ENCODE results near the gene HSPA12B. TPM values are rescaled to one million over a fixed set of nuclear protein-coding genes. Genes with fewer than 3 reads are reported as not detected.

HSPA12B gene
- total and polyA plus RNA-seq, 3 experiments from 2014 or later = not detected

GRCh38 chr20:3740615-3741301 is 8.3 kb downstream of the HSPA12B start:
- no peaks in the 10 kb centered on the region for H3K36me3 ChIP-seq (ENCODE audit: insufficient read depth, low read length)
- H3K4me1 ChIP-seq (ENCODE audit: insufficient read depth, low read length) = peaks cover 5% of the 10 kb centered on the region
- H3K36me3 Mint-ChIP-seq = no peaks in the 10 kb centered on the region
- no peaks in the 10 kb centered on the region for H3K27me3 ChIP-seq (ENCODE audit: insufficient read depth, low read length, poor library complexity, severe bottlenecking)
- ChIA-PET POLR2A (no interaction called here), CTCF (interaction anchor here (1.2 to 1.3 kb wide), 3 partner anchors 12 to 27 kb away, joined by 3 to 4 read pairs (median 3); partner anchors contain the start of gene ADISSP)
- H3K27me3 Mint-ChIP-seq = peaks cover 0 to 23% of the 10 kb centered on the region in 2 donors
- H3K4me3 Mint-ChIP-seq = no peak overlapping the region
- H3K9me3 Mint-ChIP-seq = no peaks in the 10 kb centered on the region
- peak in 1 of 5 donors; percentile 37 for DNase-seq
- no peak overlapping the region for H3K4me3 ChIP-seq (ENCODE audit: low read length)
- H3K27ac ChIP-seq (ENCODE audit: low read depth, low read length) = no peak overlapping the region
- no peak overlapping the region for H3K27ac Mint-ChIP-seq
- H3K4me1 Mint-ChIP-seq = peaks cover 9 to 13% (median 12%) of the 10 kb centered on the region in 3 donors
- H3K9me3 ChIP-seq (ENCODE audit: low read length) = no peaks in the 10 kb centered on the region

GRCh38 chr20:3741836-3742458 is 9.5 kb downstream of the HSPA12B start:
- Histone ChIP-seq H3K4me3 (ENCODE audit: low read length) (no peak overlapping the region), H3K9me3 (ENCODE audit: low read length) (no peaks in the 10 kb centered on the region), H3K27ac (ENCODE audit: low read depth, low read length) (no peak overlapping the region), H3K36me3 (ENCODE audit: insufficient read depth, low read length) (no peaks in the 10 kb centered on the region), H3K4me1 (ENCODE audit: insufficient read depth, low read length) (peaks cover 5% of the 10 kb centered on the region), H3K27me3 (ENCODE audit: insufficient read depth, low read length, poor library complexity, severe bottlenecking) (no peaks in the 10 kb centered on the region)
- H3K4me3 Mint-ChIP-seq = no peak overlapping the region
- no peaks in the 10 kb centered on the region for H3K9me3 Mint-ChIP-seq
- DNase-seq = peak in 1 of 5 donors; percentile 39
- POLR2A ChIA-PET = no interaction called here
- no peaks in the 10 kb centered on the region for H3K36me3 Mint-ChIP-seq
- CTCF ChIA-PET = interaction anchor here (1.3 kb wide), 1 partner anchor 11 kb away, joined by 4 read pairs; no protein-coding TSS in a partner anchor
- peaks cover 9 to 13% (median 12%) of the 10 kb centered on the region in 3 donors for H3K4me1 Mint-ChIP-seq
- peaks cover 0 to 32% of the 10 kb centered on the region in 2 donors for H3K27me3 Mint-ChIP-seq
- no peak overlapping the region for H3K27ac Mint-ChIP-seq

- no peaks in the 10 kb centered on the region for H3K36me3 Mint-ChIP-seq
- H3K9me3 Mint-ChIP-seq = no peaks in the 10 kb centered on the region
- H3K27ac ChIP-seq (ENCODE audit: low read depth, low read length) = no peak overlapping the region
- H3K4me3 Mint-ChIP-seq = no peak overlapping the region
- H3K4me1 ChIP-seq (ENCODE audit: insufficient read depth, low read length) = peaks cover 5% of the 10 kb centered on the region
- no peak overlapping the region for H3K27ac Mint-ChIP-seq
- ChIA-PET POLR2A (interaction anchor here (0.7 kb wide), 1 partner anchor 52 kb away, joined by 3 read pairs; no protein-coding TSS in a partner anchor), CTCF (no interaction called here)
- H3K4me3 ChIP-seq (ENCODE audit: low read length) = no peak overlapping the region
- no peaks in the 10 kb centered on the region for H3K27me3 ChIP-seq (ENCODE audit: insufficient read depth, low read length, poor library complexity, severe bottlenecking)
- H3K4me1 Mint-ChIP-seq = peaks cover 9 to 13% (median 12%) of the 10 kb centered on the region in 3 donors
- no peaks in the 10 kb centered on the region for H3K36me3 ChIP-seq (ENCODE audit: insufficient read depth, low read length)
- peaks cover 4 to 42% of the 10 kb centered on the region in 2 donors for H3K27me3 Mint-ChIP-seq
- H3K9me3 ChIP-seq (ENCODE audit: low read length) = no peaks in the 10 kb centered on the region
- no peak for DNase-seq
Observed at GRCh38 chr20:3743251-3743650, 10.8 kb downstream of the HSPA12B start.

GRCh38 chr20:3744037-3744436 is 11.6 kb downstream of the HSPA12B start:
- DNase-seq = no peak
- peaks cover 5% of the 10 kb centered on the region for H3K4me1 ChIP-seq (ENCODE audit: insufficient read depth, low read length)
- H3K36me3 Mint-ChIP-seq = no peaks in the 10 kb centered on the region
- H3K36me3 ChIP-seq (ENCODE audit: insufficient read depth, low read length) = no peaks in the 10 kb centered on the region
- H3K27me3 ChIP-seq (ENCODE audit: insufficient read depth, low read length, poor library complexity, severe bottlenecking) = no peaks in the 10 kb centered on the region
- peaks cover 9 to 13% (median 12%) of the 10 kb centered on the region in 3 donors for H3K4me1 Mint-ChIP-seq
- H3K4me3 ChIP-seq (ENCODE audit: low read length) = no peak overlapping the region
- peak overlapping the region in 4 of 8 donors; percentile 11 to 63 (median 58) for H3K27ac Mint-ChIP-seq
- H3K9me3 ChIP-seq (ENCODE audit: low read length) = no peaks in the 10 kb centered on the region
- no peak overlapping the region for H3K27ac ChIP-seq (ENCODE audit: low read depth, low read length)
- H3K27me3 Mint-ChIP-seq = peaks cover 4 to 45% of the 10 kb centered on the region in 2 donors
- ChIA-PET CTCF (interaction anchor here (1.0 to 1.5 kb wide), 2 partner anchors 9 to 29 kb away, joined by 3 to 5 read pairs; no protein-coding TSS in a partner anchor), POLR2A (interaction anchor here (0.6 kb wide), 1 partner anchor 226 kb away, joined by 4 read pairs; no protein-coding TSS in a partner anchor)
- peak overlapping the region in 5 of 7 donors; percentile 43 to 78 (median 71) for H3K4me3 Mint-ChIP-seq
- H3K9me3 Mint-ChIP-seq = no peaks in the 10 kb centered on the region

GRCh38 chr20:3744806-3745685 is 12.6 kb downstream of the HSPA12B start:
- ChIA-PET POLR2A (no interaction called here), CTCF (interaction anchor here (1.0 to 1.5 kb wide), 2 partner anchors 8 to 30 kb away, joined by 3 to 5 read pairs; no protein-coding TSS in a partner anchor)
- Histone ChIP-seq H3K36me3 (ENCODE audit: insufficient read depth, low read length) (no peaks in the 10 kb centered on the region), H3K9me3 (ENCODE audit: low read length) (no peaks in the 10 kb centered on the region), H3K4me3 (ENCODE audit: low read length) (peak overlapping the region; percentile 47), H3K27ac (ENCODE audit: low read depth, low read length) (peak overlapping the region; percentile 16), H3K4me1 (ENCODE audit: insufficient read depth, low read length) (peaks cover 5% of the 10 kb centered on the region), H3K27me3 (ENCODE audit: insufficient read depth, low read length, poor library complexity, severe bottlenecking) (no peaks in the 10 kb centered on the region)
- H3K27me3 Mint-ChIP-seq = peaks cover 4 to 45% of the 10 kb centered on the region in 2 donors
- no peaks in the 10 kb centered on the region for H3K9me3 Mint-ChIP-seq
- peak; percentile 66 to 74 (median 68) for DNase-seq
- H3K27ac Mint-ChIP-seq = peak overlapping the region in 5 of 8 donors; percentile 45 to 85 (median 48)
- no peaks in the 10 kb centered on the region for H3K36me3 Mint-ChIP-seq
- peaks cover 9 to 13% (median 12%) of the 10 kb centered on the region in 3 donors for H3K4me1 Mint-ChIP-seq
- H3K4me3 Mint-ChIP-seq = peak overlapping the region in 6 of 7 donors; percentile 56 to 78 (median 72)

DNA sequence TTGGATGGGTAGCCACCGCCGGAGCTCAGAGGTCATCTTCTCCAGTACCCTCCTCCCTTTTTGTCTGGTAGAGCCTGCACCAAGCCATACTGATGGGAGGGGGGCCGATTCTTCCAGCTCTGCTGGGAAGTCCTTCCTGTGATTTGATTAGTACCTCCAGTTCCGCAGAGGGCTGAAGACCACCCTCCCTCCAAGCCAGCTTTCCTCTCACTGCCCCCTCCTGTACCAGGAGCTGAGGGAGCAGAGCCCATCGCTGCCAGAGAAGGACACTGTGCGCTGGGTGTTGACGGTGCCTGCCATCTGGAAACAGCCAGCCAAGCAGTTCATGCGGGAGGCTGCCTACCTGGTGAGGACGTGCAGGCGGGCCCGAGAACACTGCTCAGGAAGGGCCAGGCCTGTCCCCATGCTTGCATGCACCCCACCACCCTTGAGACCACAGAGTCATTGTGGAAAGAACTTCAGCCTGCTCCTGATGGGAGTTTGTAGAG is 13.2 kb downstream of the HSPA12B start:
- H3K36me3 Mint-ChIP-seq = no peaks in the 10 kb centered on the region
- H3K27ac Mint-ChIP-seq = no peak overlapping the region
- H3K4me3 Mint-ChIP-seq = peak overlapping the region in 2 of 7 donors; percentile 25 to 28
- peak in 1 of 5 donors; percentile 41 for DNase-seq
- POLR2A ChIA-PET = no interaction called here
- no peaks in the 10 kb centered on the region for H3K36me3 ChIP-seq (ENCODE audit: insufficient read depth, low read length)
- no peaks in the 10 kb centered on the region for H3K9me3 Mint-ChIP-seq
- H3K27ac ChIP-seq (ENCODE audit: low read depth, low read length) = no peak overlapping the region
- no peak overlapping the region for H3K4me3 ChIP-seq (ENCODE audit: low read length)
- H3K4me1 Mint-ChIP-seq = peaks cover 9 to 13% (median 13%) of the 10 kb centered on the region in 3 donors
- no peaks in the 10 kb centered on the region for H3K9me3 ChIP-seq (ENCODE audit: low read length)
- H3K27me3 Mint-ChIP-seq = peaks cover 4 to 39% of the 10 kb centered on the region in 2 donors
- no peaks in the 10 kb centered on the region for H3K27me3 ChIP-seq (ENCODE audit: insufficient read depth, low read length, poor library complexity, severe bottlenecking)
- H3K4me1 ChIP-seq (ENCODE audit: insufficient read depth, low read length) = peaks cover 5% of the 10 kb centered on the region
- CTCF ChIA-PET = interaction anchor here (1.5 kb wide), 1 partner anchor 7 kb away, joined by 5 read pairs; no protein-coding TSS in a partner anchor

GRCh38 chr20:3747471-3747870 is 15.0 kb downstream of the HSPA12B start:
- no peaks in the 10 kb centered on the region for H3K9me3 Mint-ChIP-seq
- CTCF ChIA-PET = interaction anchor here (1.1 kb wide), 1 partner anchor 12 kb away, joined by 3 read pairs; no protein-coding TSS in a partner anchor
- H3K27me3 ChIP-seq (ENCODE audit: insufficient read depth, low read length, poor library complexity, severe bottlenecking) = no peaks in the 10 kb centered on the region

More at GRCh38 chr20:3747471-3747870, 15.0 kb downstream of the HSPA12B start:
- no peaks in the 10 kb centered on the region for H3K36me3 ChIP-seq (ENCODE audit: insufficient read depth, low read length)
- no peak overlapping the region for H3K27ac Mint-ChIP-seq
- no peak for DNase-seq
- H3K27me3 Mint-ChIP-seq = peaks cover 4 to 36% of the 10 kb centered on the region in 2 donors
- H3K36me3 Mint-ChIP-seq = no peaks in the 10 kb centered on the region
- H3K4me1 ChIP-seq (ENCODE audit: insufficient read depth, low read length) = peaks cover 5% of the 10 kb centered on the region
- H3K4me3 Mint-ChIP-seq = no peak overlapping the region
- no peak overlapping the region for H3K4me3 ChIP-seq (ENCODE audit: low read length)
- H3K9me3 ChIP-seq (ENCODE audit: low read length) = no peaks in the 10 kb centered on the region
- POLR2A ChIA-PET = no interaction called here
- H3K27ac ChIP-seq (ENCODE audit: low read depth, low read length) = no peak overlapping the region
- H3K4me1 Mint-ChIP-seq = peaks cover 13 to 22% (median 13%) of the 10 kb centered on the region in 3 donors
